Heart right ventricle (tissue), 16 donors: Measurements from ENCODE around the gene TIE1. TPM values are rescaled to one million over a fixed set of nuclear protein-coding genes. Genes with fewer than 3 reads are reported as not detected.

Experiments
- ATAC-seq, 8 donors: fragments of 200-7000 bp; cut with Tn5 transposase; one replicate each; pipeline ENCODE4 v1.9.1; 2020; ENCODE audit warnings: mild to moderate bottlenecking in 8 of 8, moderate library complexity in 8 of 8, moderate number of reproducible peaks in 1 of 8
- DNase-seq, 2 donors: peaks; one replicate each; pipeline ENCODE4 v3.0.0-alpha.2; 2020
- H3K27ac ChIP-seq, 10 donors: fragments of 200-600 bp; sonication (generic) in 2 of 10; one replicate each; pipeline versions ENCODE4 v1.5.0 to v1.8.0; 2020 to 2022; ENCODE audit warnings: mild to moderate bottlenecking in 3 of 10
- H3K27me3 ChIP-seq, 7 donors: fragments of 200-600 bp; one replicate each; pipeline ENCODE4 v1.8.0; 2021 to 2022; ENCODE audit warnings: mild to moderate bottlenecking in 2 of 7
- H3K36me3 ChIP-seq, 9 donors: fragments of 200-600 bp; sonication (generic) in 1 of 9; one replicate each; pipeline versions ENCODE4 v1.5.0 to v1.8.0; 2020 to 2022; ENCODE audit warnings: mild to moderate bottlenecking in 2 of 9
- H3K4me1 ChIP-seq, 9 donors: fragments of 200-600 bp; sonication (generic) in 1 of 9; one replicate each; pipeline versions ENCODE4 v1.5.0 to v1.8.0; 2020 to 2022; ENCODE audit warnings: mild to moderate bottlenecking in 4 of 9
- H3K4me3 ChIP-seq, 10 donors: fragments of 200-600 bp; sonication (generic) in 2 of 10; one replicate each; pipeline versions ENCODE4 v1.5.0 to v1.8.0; 2020 to 2022; ENCODE audit warnings: mild to moderate bottlenecking in 7 of 10, moderate library complexity in 2 of 10
- H3K9me3 ChIP-seq, 11 donors: fragments of 200-600 bp in 10 of 11; sonication (generic) in 2 of 11; one replicate each; pipeline versions ENCODE4 v1.5.0 to v1.8.0; 2013 to 2022; ENCODE audit warnings: mild to moderate bottlenecking in 2 of 11, control low read depth in 1 of 11, moderate library complexity in 1 of 11
- CTCF ChIP-seq, 9 donors: fragments of 200-600 bp; sonication (generic) in 2 of 9; IDR thresholded peaks; one replicate each; pipeline versions ENCODE4 v1.5.0 to v1.8.0; 2021 to 2022; ENCODE audit warnings: antibody characterized with exemption in 9 of 9, mild to moderate bottlenecking in 5 of 9, moderate library complexity in 1 of 9
- WGBS, 2 donors: extraction: QIAGEN DNeasy Blood & Tissue Kit; methylation state at CpG; one replicate each; pipeline ENCODE4 v1.1.7; 2013; ENCODE audit warnings: inconsistent platforms in 1 of 2; 5-methylcytosine and 5-hydroxymethylcytosine counted together
- intact Hi-C, 10 donors: fragments of 100-400 bp; cut with DNase I; formaldehyde crosslinking; loops; one replicate each; pipeline versions ENCODE4 v1.11.1 to v1.14.2; 2022
- polyA plus RNA-seq, 2 donors: library from polyadenylated mRNA; stranded (reverse); fragments of 200-250 nt; gene quantifications; one replicate each; pipeline ENCODE4 v1.2.3, GENCODE V29; 2013
- total RNA-seq, 10 donors: library from RNA; stranded (reverse); fragmentation: NEBNext Ultra II Directional in 3 of 10; extraction: Animal tissue kit (Norgen Biotek cat#: 25700) in 3 of 10; gene quantifications; one replicate each; pipeline versions ENCODE4 v1.2.1 to v1.2.4, GENCODE V29; 2021 to 2023
- donor health status: Arrhythmogenic right ventricular cardiomyopathy.
- donor health status: ischemic (EF 13 %, LVEDD 7.1; RV severe dilation, severe dysfunction).
- donor health status: healthy with polysubstance abuse.
- donor health status: DM: no; HTN: yes; CAD: no.
- donor health status: DM: no; HTN: no; CAD: no.
- donor health status: ischemic (EF 25% LVEDD 6.9; RV normal size, moderate dysfunction).
- donor health status: ischemic (EF 25% LVEDD 5.7; RV mildly dilated, moderate dysfunction).
- donor health status: healthy.
- donor health status: DM: yes; HTN: yes; CAD: no.
- donor health status: Ischemic cardiomyopathy.
- donor health status: ischemic (EF 35%, LVEDD 5.7; RV mildly dilated, moderate dysfunction).
- donor health status: nonischemic (EF 11% LVEDD 7.7; RV severe dilation, severe dysfunction).
- donor health status: DM: yes; HTN: yes; CAD: no.
- donor health status: PGD.
- donor health status: ischemic (EF 29% LVEDD 5.4; RV normal size, mild dysfunction).
- donor health status: nonischemic (EF 23%, LVEDD 6.1; RV moderate dilation, normal function).

The TIE1 gene
- total and polyA plus RNA-seq, 12 donors = 19.9 to 55.8 (median 32.0) TPM

DNA sequence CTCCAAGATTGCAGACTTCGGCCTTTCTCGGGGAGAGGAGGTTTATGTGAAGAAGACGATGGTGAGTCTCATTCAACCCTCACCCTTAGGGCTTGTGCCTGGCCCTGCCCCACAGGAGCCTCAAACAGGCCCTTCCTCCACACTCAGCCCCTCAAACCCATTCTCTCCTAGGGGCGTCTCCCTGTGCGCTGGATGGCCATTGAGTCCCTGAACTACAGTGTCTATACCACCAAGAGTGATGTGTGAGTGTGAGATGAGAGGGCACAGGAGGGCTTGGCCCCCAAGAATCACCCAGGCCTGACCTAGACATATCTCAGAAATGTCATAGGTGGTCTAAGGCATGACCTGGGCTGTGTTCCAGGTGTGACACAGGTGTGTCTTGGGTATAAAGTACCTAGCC is 18.5 kb downstream of the TIE1 start:
- Histone ChIP-seq H3K4me3 (no peak overlapping the region), H3K4me1 (peaks cover 0 to 12% (median 0%) of the 10 kb centered on the region in 9 donors), H3K27ac (no peak overlapping the region), H3K27me3 (no peaks in the 10 kb centered on the region), H3K9me3 (peaks cover 0 to 3% (median 0%) of the 10 kb centered on the region in 11 donors), H3K36me3 (peaks cover 0 to 91% (median 4%) of the 10 kb centered on the region in 9 donors)
- 96% methylated on average over 5 of the region's 5 CpGs for WGBS, 2 donors
- TF ChIP-seq CTCF (IDR thresholded peaks at IDR 0.05) = no peak
- DNase-seq = no peak
- no peak for ATAC-seq
- intact Hi-C loops = no loop called here

DNA sequence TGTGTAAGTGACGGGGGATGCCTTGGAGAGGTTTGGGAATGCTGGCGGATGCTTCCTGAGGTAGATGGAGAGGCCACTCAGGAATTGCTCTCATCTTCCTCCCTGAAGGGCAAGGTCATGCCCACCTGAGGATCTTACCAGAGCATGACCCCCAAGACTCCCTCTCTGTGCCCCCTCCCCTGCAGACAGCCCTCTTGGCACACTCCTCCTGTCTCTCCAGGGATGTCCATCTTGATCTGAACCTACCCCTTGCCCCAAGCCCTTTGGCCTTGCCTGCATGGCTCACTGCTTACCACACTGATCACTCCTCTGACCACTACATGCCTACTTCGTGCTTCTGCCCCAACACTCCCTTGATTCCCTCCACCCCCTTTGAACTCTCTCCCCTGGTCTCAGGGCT is 19.0 kb downstream of the TIE1 start:
- no peak overlapping the region for H3K4me3 ChIP-seq
- no peak overlapping the region for H3K27ac ChIP-seq
- DNase-seq (no peak), ATAC-seq (no peak)
- H3K27me3 ChIP-seq = no peaks in the 10 kb centered on the region
- peaks cover 0 to 8% (median 0%) of the 10 kb centered on the region in 11 donors for H3K9me3 ChIP-seq
- peaks cover 0 to 12% (median 0%) of the 10 kb centered on the region in 9 donors for H3K4me1 ChIP-seq
- intact Hi-C loops = loop anchor here in 1 of 10 donors (1.0 kb wide), 1 partner anchor 17 kb away; no protein-coding TSS in a partner anchor
- 66 to 67% methylated on average over 3 of the region's 3 CpGs for WGBS, 2 donors
- no peak for TF ChIP-seq CTCF (IDR thresholded peaks at IDR 0.05)
- peaks cover 0 to 95% (median 6%) of the 10 kb centered on the region in 9 donors for H3K36me3 ChIP-seq

DNA sequence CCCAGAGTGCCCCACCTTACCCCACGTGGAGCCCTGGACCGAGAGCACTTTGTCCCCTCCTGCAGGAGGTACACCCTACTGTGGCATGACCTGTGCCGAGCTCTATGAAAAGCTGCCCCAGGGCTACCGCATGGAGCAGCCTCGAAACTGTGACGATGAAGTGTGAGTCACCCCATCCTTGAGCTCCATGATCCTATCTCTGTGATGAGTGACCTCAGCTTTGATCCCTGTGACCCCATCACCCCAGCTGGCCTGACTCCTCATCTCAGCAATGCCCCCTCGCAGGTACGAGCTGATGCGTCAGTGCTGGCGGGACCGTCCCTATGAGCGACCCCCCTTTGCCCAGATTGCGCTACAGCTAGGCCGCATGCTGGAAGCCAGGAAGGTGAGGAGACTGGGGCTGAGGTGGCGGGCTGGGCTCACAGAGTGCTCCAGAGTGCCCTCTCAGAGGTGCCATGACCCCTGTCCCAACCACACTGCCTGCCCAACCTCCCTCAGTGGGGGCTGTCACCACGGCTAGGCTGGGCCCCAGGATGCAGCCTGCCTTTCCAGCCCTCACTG is 20.6 kb downstream of the TIE1 start:
- intact Hi-C loops = no loop called here
- H3K4me3 ChIP-seq = no peak overlapping the region
- WGBS, 2 donors = 92 to 95% methylated on average over 16 of the region's 16 CpGs
- H3K27me3 ChIP-seq = no peaks in the 10 kb centered on the region
- no peak overlapping the region for H3K27ac ChIP-seq
- H3K36me3 ChIP-seq = peaks cover 0 to 79% (median 6%) of the 10 kb centered on the region in 9 donors
- DNase-seq = no peak
- H3K4me1 ChIP-seq = peaks cover 0 to under 1% (median 0%) of the 10 kb centered on the region in 9 donors
- ATAC-seq = no peak
- H3K9me3 ChIP-seq = peaks cover 0 to 24% (median 4%) of the 10 kb centered on the region in 11 donors
- no peak for TF ChIP-seq CTCF (IDR thresholded peaks at IDR 0.05)

DNA sequence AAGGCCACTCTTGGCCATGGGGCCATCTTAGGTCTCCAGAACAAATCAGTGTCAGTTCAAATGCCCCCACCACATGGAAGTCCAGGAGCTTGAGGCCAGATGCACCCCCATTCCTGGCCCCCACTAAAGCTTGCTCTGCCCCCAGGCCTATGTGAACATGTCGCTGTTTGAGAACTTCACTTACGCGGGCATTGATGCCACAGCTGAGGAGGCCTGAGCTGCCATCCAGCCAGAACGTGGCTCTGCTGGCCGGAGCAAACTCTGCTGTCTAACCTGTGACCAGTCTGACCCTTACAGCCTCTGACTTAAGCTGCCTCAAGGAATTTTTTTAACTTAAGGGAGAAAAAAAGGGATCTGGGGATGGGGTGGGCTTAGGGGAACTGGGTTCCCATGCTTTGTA is 21.7 kb downstream of the TIE1 start:
- no peak for DNase-seq
- H3K9me3 ChIP-seq = peaks cover 0 to 35% (median 5%) of the 10 kb centered on the region in 11 donors
- peaks cover 0 to 76% (median 6%) of the 10 kb centered on the region in 9 donors for H3K36me3 ChIP-seq
- no peak for TF ChIP-seq CTCF (IDR thresholded peaks at IDR 0.05)
- intact Hi-C loops = no loop called here
- no peak overlapping the region for H3K27ac ChIP-seq
- no peak overlapping the region for H3K4me3 ChIP-seq
- no peak for ATAC-seq
- no peaks in the 10 kb centered on the region for H3K4me1 ChIP-seq
- WGBS, 2 donors = 94 to 99% methylated on average over 5 of the region's 5 CpGs
- H3K27me3 ChIP-seq = no peaks in the 10 kb centered on the region
